Measurements from ENCODE around the gene DGCR6.
"Not testable (repeated sequence)": the region's sequence is repeated elsewhere in the genome, so short reads cannot be mapped to it uniquely, and the experiment has no call there.

The DGCR6 gene

GRCh38 chr22:18959741-18960140, 53.6 kb downstream of the DGCR6 start:
- not testable (repeated sequence) for DNase-seq (ENCODE audit: low read depth in 2 of 2, low spot score in 1 of 2)

GRCh38 chr22:18960166-18960820, 54.2 kb downstream of the DGCR6 start:
- not testable (repeated sequence) for DNase-seq (ENCODE audit: low read depth in 2 of 2, low spot score in 1 of 2)

GRCh38 chr22:18961201-18961600, 55.1 kb downstream of the DGCR6 start:
- not testable (repeated sequence) for DNase-seq (ENCODE audit: low read depth in 2 of 2, low spot score in 1 of 2)
